Stimulated activated CD4-positive, alpha-beta T cell treated with anti-CD3 and anti-CD28 coated beads, Interleukin-2, amount 100 ng/mL, for 4 hours (primary cell): Measurements from ENCODE around the gene KIR3DL1.
"Not testable (repeated sequence)": the region's sequence is repeated elsewhere in the genome, so short reads cannot be mapped to it uniquely, and the experiment has no call there.

Experiments
- DNase-seq: peaks from one replicate; pipeline ENCODE4 v3.0.0-alpha.2; 2020; ENCODE audit warnings: low read depth

Gene KIR3DL1

DNA sequence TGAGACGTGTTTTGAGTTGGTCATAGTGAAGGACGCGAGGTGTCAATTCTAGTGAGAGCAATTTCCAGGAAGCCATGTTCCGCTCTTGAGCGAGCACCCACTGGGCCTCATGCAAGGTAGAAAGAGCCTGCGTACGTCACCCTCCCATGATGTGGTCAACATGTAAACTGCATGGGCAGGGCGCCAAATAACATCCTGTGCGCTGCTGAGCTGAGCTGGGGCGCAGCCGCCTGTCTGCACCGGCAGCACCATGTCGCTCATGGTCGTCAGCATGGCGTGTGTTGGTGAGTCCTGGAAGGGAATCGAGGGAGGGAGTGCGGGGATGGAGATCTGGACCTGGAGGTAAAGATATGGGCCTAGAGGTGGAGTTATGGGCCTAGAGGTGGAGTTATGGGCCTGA lies at the start of gene KIR3DL1:
Gene KIR3DL1 (plus strand): TSS at position 218 of the 400 bp plus-strand sequence.
- DNase-seq: not testable (repeated sequence)

DNA sequence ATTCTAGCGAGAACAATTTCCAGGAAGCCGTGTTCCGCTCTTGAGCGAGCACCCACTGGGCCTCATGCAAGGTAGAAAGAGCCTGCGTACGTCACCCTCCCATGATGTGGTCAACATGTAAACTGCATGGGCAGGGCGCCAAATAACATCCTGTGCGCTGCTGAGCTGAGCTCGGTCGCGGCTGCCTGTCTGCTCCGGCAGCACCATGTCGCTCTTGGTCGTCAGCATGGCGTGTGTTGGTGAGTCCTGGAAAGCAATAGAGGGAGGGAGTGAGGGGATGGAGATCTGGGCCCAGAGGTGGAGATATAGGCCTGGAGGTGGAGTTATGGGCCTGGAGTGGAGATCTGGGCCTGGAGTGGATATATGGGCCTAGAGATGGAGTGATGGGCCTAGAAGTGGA lies 46.6 kb upstream of the KIR3DL1 start, which contains the start of gene KIR2DL1:
Gene KIR2DL1 (plus strand): TSS at position 148 of the 400 bp plus-strand sequence. CDS start 58 bp downstream, at position 206.
- DNase-seq: not testable (repeated sequence)

DNA sequence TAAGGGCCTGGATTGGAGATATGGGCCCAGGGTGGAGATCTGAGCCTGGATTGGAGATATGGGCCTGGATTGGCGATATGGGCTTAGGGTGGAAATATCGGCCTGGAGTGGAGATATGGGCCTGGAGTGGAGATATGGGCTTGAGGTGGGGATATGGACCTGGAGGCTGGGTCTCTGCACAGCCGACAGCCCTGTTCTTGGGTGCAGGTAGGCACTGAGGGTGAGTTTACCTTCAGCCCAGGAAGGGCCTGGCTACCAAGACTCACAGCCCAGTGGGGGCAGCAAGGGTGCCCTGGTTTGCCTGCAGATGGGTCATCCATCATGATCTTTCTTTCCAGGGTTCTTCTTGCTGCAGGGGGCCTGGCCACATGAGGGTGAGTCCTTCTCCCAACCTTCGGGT lies 45.8 kb upstream of the KIR3DL1 start:
- not testable (repeated sequence) for DNase-seq

DNA sequence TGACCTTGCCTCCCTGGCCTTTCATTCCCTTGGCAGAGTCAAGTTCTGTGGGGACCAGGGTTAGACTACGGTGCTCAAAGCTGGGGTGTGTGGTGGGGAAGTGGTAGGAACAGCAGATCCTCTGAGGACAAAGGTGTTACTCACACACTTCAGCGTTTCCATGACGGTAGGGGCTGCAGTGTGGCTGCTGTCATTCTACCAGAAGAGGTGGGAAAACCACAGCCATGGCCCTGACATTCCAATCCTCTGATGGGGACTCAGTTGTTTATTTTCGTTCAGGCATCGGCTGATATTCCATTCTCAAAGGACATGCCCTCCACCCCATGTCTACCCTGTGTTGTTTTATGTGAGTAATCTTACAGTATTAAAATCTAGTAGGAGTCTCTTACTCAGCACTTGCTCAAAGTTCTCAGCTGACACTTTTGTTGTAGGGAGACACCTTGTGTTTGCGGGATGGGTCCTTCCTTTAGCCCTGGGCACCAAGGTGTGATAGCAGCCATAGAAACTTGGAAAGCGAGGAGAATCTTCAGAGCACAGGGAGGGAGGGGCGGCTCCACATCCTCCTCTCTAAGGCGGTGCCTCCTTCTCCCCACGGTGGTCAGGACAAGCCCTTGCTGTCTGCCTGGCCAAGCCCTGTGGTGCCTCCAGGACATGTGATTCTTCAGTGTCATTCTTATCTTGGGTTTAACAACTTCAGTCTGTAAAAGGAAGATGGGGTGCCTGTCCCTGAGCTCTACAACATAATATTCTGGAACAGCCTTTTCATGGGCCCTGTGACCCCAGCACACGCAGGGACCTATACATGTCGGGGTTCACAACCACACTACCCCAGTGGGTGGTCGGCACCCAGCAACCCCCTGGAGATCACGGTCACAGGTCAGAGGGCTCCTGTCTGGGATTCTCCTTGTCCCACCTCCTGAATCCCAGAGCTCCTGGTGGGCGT lies 45.0 kb upstream of the KIR3DL1 start:
- DNase-seq: not testable (repeated sequence)

DNA sequence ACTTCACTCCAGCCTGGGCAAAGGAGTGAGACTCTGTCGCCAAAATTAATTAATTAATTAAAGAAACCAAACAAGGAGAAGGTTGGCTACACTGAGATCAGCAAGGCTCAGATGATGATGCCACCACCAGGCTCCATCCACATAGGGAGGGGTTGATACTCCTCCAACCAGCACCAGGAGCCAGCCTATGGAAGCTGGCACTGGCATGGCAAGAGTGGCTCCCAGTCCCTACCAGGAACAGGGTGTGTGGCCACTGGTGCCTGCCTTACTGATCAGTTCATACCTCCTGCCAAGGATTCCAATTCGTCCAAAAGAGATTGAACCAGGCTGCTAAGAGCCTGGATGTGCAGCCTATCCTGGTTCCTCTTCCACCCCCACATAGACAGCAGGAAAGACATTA lies 43.6 kb upstream of the KIR3DL1 start:
- DNase-seq: not testable (repeated sequence)

DNA sequence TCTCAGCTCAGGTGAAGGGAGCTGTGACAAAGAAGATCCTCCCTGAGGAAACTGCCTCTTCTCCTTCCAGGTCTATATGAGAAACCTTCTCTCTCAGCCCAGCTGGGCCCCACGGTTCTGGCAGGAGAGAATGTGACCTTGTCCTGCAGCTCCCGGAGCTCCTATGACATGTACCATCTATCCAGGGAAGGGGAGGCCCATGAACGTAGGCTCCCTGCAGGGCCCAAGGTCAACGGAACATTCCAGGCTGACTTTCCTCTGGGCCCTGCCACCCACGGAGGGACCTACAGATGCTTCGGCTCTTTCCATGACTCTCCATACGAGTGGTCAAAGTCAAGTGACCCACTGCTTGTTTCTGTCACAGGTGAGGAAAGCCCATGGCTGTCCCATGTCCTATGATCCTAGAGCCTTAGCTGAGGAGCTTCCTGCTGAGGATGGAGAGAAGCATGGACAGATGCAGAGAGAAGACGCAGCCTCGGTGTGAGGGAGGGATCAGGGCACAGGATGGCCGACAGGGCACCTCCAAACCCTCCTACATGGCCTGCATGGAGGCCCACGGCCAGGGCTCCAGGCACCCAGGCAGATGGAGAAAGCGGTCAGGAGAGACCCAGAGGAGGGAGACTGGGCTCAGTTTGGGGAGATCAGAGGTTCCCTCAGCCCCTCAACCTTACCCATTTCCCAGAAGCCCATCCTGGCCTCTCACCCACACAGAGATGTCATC lies 41.0 kb upstream of the KIR3DL1 start:
- DNase-seq: not testable (repeated sequence)

DNA sequence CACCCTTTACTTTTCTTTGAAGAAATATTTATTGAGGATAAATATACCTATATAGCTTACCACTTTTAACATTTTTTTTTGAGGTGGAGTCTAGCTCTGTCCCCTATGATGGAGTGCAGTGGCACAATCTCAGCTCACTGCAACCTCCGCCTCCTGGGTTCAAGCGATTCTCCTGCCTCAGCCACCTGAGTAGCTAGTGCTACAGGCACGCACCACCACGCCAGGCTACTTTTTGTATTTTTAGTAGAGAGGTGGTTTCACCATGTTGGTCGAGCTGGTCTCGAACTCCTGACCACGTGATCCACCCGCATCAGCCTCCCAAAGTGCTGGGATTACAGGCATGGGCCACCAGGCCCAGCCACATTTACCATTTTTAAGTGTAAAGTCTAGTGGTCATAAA lies 40.4 kb upstream of the KIR3DL1 start:
- DNase-seq: not testable (repeated sequence)

DNA sequence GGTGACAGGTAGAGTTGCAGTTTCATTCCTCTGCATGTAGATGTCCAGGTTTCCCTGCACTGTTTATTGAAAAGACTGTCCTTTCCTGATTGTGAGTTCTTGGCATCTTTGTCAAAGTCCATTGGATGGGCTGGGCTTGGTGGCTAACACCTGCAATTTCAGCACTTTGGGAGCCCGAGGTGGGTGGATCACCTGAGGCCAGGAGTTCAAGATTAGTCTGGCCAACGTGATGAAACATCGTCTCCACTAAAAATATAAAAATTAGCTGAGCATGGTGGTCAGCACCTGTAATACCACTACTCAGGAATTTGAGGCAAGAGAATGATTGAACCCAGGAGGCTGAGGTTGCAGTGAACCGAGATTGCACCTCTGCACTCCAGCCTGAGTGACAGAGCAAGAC lies 38.4 kb upstream of the KIR3DL1 start:
- not testable (repeated sequence) for DNase-seq

DNA sequence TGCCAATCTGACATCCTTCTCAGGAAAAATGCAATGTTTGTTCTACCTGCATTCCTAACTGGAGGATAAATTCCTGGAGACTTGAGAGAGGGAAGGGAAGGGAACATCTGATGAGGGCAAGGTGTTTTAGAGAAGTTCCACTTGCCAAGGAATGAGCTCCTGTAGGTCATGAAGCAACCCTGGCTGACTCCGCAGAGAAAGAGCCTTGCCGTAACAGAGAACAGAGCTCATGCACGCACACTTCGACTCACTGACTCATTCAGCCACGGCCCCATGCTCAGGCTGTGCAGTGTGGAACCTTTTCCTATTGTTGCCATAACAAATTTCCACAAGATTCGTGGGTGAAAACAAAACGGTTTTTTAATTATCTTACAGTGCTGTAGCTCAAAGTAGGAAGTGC lies 37.4 kb upstream of the KIR3DL1 start:
- not testable (repeated sequence) for DNase-seq

DNA sequence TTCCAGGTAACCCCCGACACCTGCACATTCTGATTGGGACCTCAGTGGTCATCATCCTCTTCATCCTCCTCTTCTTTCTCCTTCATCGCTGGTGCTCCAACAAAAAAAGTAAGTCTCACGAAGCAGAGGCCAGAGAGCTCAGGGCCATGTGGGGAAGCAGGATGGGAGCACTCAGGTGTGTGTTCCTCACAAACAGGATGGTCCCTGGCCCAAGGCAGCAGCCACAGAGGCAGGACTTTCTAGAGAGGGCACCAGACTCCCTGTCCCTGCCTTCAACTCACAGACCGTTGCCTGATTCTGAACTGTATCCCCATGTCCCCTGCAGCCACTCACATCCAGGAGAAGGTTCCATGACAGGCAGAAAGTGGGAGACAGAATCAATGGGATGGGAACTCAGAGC lies 33.4 kb upstream of the KIR3DL1 start:
- DNase-seq: not testable (repeated sequence)

DNA sequence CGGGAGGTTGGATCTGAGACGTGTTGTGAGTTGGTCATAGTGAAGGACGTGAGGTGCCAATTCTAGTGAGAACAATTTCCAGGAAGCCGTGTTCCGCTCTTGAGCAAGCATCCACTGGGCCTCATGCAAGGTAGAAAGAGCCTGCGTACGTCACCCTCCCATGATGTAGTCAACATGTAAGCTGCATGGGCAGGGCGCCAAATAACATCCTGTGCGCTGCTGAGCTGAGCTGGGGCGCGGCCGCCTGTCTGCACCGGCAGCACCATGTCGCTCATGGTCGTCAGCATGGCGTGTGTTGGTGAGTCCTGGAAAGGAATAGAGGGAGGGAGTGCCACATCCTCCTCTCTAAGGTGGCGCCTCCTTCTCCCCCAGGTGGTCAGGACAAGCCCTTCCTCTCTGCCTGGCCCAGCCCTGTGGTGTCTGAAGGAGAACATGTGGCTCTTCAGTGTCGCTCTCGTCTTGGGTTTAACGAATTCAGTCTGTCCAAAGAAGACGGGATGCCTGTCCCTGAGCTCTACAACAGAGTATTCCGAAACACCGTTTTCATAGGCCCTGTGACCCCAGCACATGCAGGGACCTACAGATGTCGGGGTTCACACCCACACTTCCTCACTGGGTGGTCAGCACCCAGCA lies 30.1 kb upstream of the KIR3DL1 start:
- not testable (repeated sequence) for DNase-seq

DNA sequence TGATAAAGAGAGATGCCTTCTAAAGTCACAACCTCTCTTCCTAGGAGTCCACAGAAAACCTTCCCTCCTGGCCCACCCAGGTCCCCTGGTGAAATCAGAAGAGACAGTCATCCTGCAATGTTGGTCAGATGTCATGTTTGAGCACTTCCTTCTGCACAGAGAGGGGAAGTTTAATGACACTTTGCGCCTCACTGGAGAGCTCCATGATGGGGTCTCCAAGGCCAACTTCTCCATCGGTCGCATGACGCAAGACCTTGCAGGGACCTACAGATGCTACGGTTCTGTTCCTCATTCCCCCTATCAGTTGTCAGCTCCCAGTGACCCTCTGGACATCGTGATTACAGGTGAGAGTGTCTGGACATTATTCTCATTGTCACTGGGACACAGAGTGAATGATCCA lies 28.1 kb upstream of the KIR3DL1 start:
- not testable (repeated sequence) for DNase-seq

DNA sequence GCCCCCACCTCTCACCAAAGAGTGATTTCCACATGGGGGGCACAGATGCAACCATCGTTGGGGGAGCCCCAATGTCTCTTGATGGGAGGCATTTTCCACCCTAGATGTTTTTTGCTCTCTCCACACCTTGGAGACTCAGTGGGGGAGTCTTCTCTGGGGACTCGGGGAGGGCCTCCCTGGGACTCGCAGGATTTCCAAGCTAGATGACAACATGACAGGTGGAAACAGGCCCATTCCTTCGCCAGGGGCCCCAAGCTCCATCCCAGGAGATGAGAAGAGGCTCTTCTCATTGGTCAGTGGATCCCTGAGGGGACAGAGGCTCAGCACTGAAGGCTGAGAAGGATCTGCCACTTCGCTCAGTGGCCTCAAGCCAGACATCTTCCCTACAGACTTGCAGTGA lies 25.6 kb upstream of the KIR3DL1 start:
- no peak for DNase-seq

DNA sequence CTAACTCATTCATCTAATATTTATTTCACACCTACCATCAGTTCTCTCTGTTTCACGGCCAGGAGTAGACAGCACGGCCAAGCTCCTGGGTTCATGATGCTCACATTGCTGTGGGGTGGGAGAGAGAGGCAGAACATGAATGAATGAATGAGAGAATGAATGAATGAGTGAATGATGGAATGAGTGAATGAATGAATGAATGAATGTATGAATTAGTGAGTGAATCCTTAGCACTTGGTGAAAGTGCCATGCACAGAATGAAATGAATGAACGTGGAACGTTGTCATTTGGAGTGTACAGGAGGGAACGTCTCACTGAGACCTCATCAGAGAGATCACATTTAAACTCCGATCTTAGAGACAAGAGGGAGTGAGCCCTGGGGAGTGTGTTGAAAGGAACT lies 24.8 kb upstream of the KIR3DL1 start:
- DNase-seq: no peak

DNA sequence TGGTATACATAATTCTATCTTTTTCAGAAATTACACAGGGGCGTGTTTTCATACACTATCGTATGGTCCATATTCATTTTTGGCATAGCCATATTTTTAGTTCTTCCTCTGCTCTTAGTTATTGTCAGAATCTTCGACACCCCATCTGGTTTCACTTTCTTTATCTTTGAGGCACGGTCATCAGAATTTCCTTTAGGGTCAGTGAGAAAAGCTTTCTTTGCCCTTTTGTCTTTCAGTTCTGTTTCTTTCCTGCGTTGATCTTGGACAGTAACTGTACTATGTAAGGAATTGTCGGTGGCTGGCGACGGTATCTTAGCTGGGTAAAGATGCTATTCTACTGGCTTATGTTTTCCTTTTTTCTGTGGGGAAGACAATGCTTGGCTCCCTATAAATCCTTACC lies 23.5 kb upstream of the KIR3DL1 start:
- no peak for DNase-seq

DNA sequence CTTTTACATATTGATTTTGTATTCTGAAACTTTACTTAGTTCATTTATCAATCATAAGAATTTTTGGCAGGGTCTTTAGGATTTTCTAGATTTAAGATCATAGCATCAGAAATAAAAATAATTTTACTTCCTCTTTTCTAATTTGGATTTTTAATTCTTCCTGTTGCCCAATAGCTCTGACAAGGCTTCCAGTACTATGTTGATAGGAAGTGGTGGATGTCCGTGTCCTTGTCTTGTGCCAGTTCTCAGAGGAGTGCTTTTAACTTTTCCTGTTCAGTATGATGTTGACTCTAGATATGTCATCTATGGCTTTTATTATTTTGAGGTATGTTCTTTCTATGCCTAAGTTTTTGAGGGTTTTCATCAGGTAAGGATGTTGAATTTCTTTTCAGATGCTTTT lies 20.5 kb upstream of the KIR3DL1 start:
- no peak for DNase-seq

DNA sequence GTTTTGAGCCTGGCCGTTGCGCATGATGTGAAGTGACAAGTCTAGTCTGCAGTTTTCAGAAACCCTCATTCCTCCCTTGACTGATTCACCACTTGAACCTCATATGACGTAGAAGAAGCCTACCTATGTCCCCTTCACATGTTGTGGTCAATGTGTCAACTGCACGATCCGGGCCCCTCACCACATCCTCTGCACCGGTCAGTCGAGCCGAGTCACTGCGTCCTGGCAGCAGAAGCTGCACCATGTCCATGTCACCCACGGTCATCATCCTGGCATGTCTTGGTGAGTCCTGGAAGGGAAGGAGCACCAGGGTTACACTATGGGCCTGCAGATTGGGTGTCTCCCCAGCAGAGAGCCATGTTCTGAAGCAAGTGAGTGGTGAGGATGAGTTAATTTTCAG lies 12.9 kb upstream of the KIR3DL1 start, which contains the start of gene KIR2DL4:
Gene KIR2DL4 (plus strand): TSS at position 201 of the 400 bp plus-strand sequence. CDS start 42 bp downstream, at position 243.
- no peak for DNase-seq

DNA sequence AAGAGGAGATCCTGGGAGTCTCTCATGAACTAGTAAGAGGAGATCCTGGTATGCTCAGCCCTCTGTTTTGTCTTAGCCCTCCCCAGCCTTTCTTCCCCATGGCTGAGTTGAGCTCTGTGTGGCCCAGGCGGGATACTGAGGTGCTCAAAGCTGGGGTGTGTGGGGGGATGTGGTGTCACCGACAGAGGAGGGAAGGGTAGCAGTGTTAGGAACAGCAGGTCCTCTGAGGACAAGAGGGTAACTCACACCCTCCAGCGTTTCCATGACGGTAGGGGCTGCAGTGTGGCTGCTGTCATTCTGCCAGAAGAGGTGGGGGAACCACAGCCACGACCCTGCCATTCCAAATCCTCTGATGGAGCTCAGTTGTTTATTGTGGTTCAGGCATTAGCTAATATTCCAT lies 12.2 kb upstream of the KIR3DL1 start:
- DNase-seq: no peak

DNA sequence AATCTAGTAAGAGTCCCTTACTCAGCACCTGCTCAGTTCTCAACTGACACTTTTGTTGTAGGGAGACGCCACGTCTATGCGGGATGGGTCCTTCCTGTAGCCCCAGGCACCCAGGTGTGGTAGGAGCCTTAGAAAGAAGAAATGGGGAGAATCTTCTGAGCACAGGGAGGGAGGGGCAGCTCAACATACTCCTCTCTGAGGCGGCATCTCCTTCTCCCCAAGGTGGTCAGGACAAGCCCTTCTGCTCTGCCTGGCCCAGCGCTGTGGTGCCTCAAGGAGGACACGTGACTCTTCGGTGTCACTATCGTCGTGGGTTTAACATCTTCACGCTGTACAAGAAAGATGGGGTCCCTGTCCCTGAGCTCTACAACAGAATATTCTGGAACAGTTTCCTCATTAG lies 11.7 kb upstream of the KIR3DL1 start:
- no peak for DNase-seq

DNA sequence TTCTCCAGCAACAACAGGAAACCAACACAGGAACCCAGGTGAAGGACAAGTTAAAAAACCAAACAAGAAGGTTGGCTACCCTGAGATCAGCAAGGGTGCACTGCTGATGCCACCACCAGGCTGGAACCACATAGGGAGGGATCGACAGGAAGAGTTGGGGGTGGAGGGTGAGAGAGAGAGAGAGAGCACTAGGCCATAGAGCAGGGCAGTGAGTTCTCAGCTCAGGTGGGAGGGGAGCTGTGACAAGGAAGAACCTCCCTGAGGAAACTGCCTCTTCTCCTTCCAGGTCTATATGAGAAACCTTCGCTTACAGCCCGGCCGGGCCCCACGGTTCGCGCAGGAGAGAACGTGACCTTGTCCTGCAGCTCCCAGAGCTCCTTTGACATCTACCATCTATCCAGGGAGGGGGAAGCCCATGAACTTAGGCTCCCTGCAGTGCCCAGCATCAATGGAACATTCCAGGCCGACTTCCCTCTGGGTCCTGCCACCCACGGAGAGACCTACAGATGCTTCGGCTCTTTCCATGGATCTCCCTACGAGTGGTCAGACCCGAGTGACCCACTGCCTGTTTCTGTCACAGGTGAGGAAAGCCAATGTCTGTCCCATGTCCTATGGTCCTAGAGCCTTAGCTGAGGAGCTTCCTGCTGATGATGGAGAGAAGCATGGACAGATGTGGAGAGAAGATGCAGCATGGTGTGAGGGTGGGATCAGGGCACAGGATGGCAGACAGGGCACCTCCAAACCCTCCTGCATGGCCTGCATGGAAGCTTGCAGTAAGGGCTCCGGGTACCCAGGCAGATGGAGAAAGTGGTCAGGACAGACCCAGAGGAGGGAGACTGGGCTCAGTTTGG lies 10.4 kb upstream of the KIR3DL1 start:
- no peak for DNase-seq

DNA sequence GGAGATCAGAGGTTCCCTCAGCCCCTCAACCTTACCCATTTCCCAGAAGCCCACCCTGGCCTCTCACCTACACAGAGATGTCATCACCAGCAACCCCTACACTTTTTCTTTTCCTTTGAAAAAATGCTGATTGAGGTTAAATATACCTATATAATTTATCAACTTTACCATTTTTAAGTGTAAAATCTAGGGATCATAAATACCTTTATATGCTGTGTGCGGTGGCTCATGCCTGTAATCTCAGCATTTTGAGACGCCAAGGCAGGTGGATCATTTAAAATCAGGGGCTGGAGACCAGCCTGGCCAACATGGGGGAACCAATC lies 9.8 kb upstream of the KIR3DL1 start:
- DNase-seq: no peak

DNA sequence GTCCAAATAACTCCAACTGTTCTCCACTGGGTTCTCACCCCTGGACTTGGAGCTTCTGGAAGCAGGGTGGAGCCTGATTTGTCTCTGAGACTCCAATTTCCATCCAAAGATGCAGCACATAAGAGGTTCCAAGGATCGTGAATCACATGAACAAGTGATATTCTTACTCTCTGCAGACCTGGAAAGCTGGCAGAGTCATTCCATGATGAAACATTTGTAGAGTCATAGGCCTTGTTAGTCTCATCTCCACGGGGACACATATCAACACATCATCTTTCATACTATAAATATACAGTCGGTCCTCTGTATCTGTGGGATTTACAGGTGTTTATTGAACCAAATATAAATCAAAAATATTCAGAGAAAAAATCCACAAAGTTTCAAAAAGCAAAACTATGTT lies 1.7 kb upstream of the KIR3DL1 start:
- not testable (repeated sequence) for DNase-seq
